Measurements from ENCODE around the gene PTPRQ.

PTPRQ gene

DNA sequence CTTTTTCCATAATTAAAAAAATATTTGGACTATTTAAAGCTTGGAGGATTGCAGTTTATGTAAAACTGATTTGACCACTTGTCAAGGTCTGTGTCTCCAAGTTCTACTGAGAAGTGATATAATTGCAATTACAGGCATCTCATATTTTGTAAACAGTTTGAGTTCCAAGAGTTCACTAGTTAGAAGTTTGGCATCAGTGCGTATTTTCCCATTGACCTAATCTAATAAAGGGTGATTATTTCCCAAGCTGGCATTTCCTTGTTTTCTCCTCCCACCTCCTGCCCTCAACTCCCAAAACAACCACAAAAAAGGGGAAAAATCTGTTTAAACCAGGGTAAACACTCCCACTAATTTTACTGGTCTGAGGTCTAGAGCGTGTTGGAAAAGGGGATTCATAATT is 260.4 kb downstream of the PTPRQ start:
- no peak for DNase-seq (ENCODE audit: low spot score)

DNA sequence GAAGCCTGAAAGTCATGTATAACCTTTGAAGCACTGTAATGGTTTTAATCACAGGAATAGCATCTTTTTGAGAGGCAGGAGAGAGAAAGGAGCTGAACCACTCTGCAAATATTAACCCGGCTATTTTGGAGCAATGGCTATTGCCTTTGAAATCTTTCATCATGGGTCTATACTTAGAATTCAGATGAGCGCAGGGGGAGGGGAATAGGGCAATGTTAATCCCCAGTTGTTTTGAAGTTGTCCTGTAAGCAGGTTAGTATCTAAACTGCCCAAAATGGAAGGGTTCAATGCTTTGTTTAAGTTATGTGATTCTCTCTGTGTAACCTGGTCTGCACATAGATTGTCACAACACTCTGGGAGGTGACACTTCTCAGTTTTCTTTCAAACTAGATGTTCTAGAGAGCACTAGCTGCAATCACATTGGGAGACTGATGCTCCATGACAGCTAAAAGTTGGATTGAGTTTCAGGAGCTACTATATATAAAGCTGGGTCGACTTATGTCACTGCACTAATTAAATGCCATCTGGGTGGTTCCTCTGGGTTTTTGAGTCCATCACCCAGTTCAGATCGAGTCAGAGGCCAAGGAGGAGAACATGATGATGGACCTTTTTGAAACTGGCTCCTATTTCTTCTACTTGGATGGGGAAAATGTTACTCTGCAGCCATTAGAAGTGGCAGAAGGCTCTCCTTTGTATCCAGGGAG is 263.2 kb downstream of the PTPRQ start, which contains the start of gene MYF6:
TSS of gene MYF6 (plus strand) at position 509 of the 704 bp plus-strand sequence. CDS start at position 595, 86 bp downstream.
- no peak for DNase-seq (ENCODE audit: low spot score)

GRCh38 chr12:80707830-80708258 is 263.8 kb downstream of the PTPRQ start:
- DNase-seq (ENCODE audit: low spot score): no peak

DNA sequence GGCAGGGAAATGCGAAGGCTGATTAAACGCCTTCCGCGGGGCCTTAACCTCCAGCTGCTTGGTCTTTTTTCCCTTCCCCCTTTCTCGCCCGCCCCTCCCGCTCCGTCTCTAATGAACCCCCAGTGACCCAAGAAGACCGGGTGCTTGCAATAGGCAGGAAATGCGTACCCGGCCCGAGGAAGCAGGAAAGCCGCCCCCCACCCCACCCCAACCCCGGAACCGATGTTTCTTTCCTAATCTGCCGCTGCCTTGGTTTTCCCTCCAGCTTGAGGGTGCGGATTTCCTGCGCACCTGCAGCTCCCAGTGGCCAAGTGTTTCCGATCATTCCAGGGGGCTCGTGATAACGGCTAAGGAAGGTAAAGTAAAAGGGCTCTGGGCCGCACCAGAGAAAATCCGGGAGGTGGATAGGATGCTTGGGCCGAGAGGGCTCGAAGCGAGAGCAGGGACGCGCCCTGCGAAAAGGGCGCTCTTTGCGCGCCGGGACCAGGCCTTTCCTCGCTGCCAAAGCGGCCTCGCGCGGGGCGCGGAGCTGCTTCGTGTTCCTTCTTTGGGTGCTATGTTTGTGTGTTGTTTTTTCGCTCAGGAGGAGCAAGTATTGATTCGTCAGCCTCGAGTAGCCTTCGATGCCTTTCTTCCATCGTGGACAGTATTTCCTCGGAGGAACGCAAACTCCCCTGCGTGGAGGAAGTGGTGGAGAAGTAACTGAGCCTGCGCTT is 264.4 kb downstream of the PTPRQ start:
- no peak for DNase-seq (ENCODE audit: low spot score)

DNA sequence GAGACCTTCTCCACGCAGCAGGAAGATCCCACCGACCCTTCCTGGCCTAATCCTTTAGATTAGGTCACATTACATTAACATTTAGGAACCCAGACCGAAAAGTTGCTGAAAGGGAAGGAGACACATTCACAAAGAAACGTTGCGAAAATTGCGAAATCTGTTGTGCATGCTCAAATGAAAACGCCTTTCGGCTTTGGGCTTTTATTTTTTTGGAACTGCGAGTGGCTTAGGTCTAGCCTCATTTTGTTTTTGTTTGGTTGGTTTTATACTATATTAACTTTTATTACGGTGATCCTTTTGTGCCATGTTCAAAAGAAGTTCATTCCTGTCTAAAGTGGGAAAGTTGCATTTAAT is 264.9 kb downstream of the PTPRQ start:
- DNase-seq (ENCODE audit: low spot score): no peak

- DNase-seq (ENCODE audit: low spot score): peak; percentile 53
These were observed 266.0 kb downstream of the PTPRQ start for GRCh38 chr12:80709811-80710726.

DNA sequence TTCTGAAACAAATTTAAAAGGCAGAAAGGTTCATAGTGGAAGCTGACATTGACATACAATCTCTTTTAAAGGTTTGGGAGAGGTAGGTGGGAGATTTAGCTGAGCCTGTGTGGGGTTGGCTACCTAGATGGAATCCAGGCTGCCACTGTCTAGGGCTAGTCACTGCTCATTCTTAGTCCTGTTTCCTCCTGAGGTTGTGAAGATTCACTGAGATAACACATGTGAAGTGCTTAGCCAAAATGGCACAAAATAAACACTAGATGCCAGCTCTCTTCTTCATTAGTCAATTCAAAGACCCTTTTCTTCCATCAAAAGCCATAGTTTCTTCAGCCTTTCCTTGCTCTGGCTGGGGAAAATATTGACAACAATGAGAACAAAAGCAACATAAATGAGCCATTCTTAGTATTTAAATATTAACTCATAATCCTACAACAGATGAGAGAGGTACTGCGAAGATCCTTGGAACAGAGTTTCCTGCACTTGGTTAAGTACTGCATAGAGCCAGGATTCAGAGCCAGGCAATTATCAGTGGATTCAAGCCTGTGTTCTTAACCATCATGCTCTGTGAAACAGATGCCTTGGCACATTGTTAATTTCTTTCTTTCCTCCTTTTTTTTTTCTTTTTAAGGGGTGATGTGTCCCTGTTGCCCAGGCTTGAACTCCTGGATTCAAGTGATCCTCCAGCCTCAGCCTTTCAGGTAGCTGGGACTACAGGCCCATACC is 266.9 kb downstream of the PTPRQ start:
- no peak for DNase-seq (ENCODE audit: low spot score)

GRCh38 chr12:80711866-80712265 is 267.8 kb downstream of the PTPRQ start:
- DNase-seq (ENCODE audit: low spot score): no peak

- DNase-seq (ENCODE audit: low spot score): no peak
These were observed 268.8 kb downstream of the PTPRQ start for GRCh38 chr12:80712866-80713265.

- DNase-seq (ENCODE audit: low spot score): no peak
These were observed 269.4 kb downstream of the PTPRQ start for GRCh38 chr12:80713419-80713818.

DNA sequence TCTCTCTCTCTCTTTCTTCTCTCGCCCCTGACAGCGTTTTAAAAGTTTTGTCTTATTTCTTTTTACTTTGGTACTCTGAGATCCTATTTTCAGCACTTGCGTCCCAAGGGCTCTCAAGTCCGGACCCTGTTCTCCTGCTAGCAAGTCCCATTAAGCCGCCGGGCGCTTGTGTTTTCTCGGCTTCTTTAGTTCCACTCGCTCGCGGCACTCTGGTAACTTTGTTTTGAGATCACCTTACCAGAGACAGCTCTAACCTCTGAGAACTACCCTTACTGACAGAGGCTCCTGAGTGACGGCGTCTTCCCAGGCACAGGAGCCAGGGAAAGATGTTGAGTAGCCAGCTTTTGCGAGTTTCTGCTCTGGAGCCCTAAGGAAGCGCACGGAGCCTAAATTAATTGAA is 270.0 kb downstream of the PTPRQ start:
- DNase-seq (ENCODE audit: low spot score): no peak

DNA sequence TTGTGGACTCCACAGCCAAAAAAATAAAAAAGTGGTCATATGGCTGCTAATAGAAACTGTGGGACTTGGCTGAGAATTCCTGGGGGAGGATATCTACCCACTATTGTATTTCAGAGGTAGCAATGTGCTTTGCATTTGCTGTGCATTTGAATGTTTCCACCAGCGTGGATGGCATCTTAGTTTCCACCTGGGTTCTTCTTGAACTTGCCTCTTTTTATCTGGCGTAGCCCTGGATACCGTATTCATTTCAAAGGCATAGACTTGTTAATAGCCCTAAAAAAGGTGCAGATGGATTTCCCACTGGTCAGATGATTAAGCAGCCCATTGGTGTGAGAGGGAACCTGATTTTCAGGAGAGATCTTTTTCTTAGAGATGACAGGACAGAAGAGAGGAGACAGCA is 270.8 kb downstream of the PTPRQ start:
- no peak for DNase-seq (ENCODE audit: low spot score)

DNA sequence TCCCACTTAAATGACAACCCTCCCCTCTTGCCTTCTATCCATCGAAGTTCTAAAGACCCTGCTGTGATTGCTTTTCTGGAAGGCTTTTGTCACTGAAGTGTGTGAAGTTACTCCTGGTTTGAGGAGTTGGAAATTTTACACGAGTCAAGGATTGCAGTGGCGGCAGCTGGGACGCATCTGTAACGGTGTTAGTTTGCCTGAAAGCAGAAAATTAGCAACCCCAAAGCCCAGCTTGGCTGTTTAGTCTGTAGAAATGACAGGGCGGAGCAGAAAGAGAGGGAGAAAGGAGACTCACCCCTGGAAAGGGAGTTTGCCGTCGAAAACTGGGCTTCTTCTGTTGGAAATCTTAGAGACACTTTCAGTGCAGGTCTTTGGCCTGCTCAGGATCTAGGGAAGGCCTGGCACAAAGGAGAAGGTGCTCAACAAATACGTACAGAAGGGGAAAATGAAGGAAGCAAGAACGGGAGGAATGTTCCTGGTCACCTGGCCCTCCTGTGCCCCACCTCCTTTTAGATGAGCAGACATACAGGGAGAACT is 271.7 kb downstream of the PTPRQ start:
- no peak for DNase-seq (ENCODE audit: low spot score)

- no peak for DNase-seq (ENCODE audit: low spot score)
These were observed 272.8 kb downstream of the PTPRQ start, which contains the start of gene MYF5 for GRCh38 chr12:80716696-80717469. TSS of gene MYF5 (plus strand) at chr12:80716912. CDS start at chr12:80717064, 152 bp downstream.

DNA sequence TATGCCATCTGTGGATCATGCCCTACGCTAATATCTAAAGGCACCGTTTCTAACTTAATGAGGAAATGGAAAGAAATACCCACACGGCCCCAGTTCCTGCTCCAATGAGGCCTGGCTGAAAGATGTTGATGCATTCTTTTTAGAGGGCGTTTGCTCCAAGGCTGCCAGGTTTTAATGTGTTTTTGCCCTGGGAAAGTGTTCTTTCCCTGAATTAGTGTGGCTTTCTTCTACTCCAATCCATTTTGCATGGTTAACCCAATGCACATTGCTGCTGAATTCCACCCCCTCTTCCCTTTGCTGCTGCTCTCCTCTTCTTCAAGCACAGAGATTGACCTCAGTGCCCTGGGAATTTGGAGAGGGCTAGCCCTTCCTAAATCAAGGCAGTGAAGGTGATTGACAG is 273.8 kb downstream of the PTPRQ start:
- DNase-seq (ENCODE audit: low spot score): no peak

DNA sequence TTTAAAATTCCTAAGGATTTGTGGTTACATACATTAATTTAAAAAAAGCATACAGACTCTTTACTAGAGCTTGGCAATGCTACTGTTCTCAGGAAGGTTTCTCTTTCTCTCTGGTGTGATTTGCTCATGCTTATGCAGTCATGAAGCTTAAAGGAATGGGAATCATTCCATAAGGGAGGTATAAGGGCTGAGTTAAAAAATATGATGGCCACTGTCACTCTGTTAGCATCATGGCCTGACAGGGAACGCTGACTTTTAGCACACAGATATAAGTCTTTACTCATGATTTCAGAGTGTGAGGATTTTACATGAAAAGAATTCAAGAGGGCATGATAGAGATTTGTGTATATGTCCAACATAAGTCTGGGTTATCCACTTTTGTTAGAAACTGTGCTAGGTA is 276.5 kb downstream of the PTPRQ start:
- DNase-seq (ENCODE audit: low spot score): no peak

DNA sequence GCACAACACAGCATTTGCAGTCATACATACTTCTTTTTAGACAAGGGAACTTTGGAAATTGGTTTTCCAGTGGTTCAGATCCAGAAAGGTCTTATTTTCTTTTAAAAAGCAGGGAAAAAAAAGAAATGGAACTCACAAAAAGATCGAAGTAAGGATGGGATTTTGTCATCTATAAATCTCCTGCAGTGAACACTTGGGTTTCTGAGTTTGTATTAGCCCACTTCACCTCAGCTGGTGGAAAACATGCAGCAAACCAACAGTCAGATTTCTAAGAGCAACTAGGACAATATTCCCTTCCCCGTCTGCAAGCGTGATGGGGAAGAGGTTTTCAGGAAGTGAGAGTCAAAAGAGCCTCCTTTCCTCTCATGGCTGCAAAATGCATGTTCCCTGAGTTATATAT is 277.3 kb downstream of the PTPRQ start:
- DNase-seq (ENCODE audit: low spot score): no peak

Data from HuH-7.5 (cell line).